NCI-H1694 (cell line): ENCODE data around the gene RTP5.
A peak's percentile ranks its signal among the peaks of the same experiment; 100 is the strongest.
"Not testable (repeated sequence)": the region's sequence is repeated elsewhere in the genome, so short reads cannot be mapped to it uniquely, and the experiment has no call there.

Experiments
- DNase-seq: peaks from one replicate; lab custom pipeline; 2025; lab: John Stamatoyannopoulos, UW

The RTP5 gene

DNA sequence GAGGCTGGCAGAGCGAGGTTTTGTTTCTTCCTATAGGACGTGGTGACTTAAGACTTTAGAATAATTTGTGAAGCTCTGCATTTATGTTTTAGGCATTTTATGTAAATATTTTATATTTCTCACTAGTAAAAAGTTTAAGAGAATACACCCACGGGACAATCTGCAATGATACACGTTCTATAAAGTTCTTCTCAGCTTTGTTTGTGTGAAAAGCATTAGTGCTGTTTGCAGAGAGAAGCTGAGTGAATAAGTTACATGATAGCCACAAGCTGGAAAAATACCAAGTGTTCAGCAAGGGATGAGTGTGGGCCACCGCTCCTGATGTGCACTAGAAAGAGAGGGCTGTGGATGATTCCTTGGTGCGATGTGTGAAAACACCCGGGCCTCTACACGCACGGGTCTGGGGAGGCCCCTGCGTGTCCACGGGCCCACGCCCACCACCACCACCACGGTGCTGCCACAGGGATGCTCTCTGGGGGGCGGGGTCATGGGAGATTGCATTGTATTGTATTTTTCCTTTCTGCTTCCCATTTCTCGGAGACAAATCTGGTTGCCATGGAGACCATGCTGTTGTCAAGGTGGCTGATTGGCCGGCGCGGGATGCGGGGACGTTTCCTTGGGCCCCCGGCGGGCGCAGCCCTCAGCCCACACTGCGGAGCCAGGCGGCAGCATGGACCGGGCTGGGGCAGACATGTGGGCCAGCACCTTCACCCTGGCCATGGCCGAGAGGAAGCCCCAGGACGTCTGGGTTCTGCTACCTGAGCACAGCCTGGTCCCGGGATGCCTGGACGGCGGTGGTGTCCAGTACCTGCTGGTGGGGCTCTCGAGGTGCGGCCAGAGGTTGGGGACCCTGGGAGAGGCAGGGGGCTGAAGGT, at the start of gene RTP5:
TSS of gene RTP5 (plus strand) at position 643 of the 875 bp plus-strand sequence. CDS start at position 671, 28 bp downstream.
- DNase-seq: peak; percentile 27

DNA sequence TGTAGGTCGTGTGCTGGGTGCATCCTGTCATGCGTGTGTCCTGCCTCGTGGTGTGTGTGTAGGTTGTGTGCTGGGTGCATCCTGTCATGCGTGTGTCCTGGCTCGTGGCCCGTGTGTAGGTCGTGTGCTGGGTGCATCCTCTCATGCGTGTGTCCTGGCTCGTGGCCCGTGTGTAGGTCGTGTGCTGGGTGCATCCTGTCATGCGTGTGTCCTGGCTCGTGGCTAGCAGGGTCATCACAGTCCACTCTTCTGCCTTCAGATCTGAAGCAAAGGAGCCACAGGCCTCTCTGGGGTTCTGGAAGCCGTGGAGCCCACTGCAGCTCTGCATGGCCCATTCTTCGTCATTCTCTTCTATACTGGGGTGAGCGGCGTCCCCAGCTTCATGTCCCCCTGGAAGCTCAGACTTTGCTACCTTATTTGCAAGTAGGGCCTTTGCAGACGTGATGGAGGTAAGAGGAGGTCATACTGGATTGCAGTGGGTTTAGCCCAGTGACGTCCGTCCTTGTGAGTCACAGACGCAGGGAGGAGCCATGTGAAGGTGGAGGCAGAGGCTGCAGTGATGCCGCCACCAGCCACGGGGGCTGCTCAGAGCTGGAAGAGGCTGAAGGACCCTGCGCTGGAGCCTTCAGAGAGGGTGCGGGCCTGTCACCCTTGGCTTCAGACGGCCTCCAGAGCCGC, 49.4 kb upstream of the RTP5 start:
- DNase-seq: not testable (repeated sequence)

DNA sequence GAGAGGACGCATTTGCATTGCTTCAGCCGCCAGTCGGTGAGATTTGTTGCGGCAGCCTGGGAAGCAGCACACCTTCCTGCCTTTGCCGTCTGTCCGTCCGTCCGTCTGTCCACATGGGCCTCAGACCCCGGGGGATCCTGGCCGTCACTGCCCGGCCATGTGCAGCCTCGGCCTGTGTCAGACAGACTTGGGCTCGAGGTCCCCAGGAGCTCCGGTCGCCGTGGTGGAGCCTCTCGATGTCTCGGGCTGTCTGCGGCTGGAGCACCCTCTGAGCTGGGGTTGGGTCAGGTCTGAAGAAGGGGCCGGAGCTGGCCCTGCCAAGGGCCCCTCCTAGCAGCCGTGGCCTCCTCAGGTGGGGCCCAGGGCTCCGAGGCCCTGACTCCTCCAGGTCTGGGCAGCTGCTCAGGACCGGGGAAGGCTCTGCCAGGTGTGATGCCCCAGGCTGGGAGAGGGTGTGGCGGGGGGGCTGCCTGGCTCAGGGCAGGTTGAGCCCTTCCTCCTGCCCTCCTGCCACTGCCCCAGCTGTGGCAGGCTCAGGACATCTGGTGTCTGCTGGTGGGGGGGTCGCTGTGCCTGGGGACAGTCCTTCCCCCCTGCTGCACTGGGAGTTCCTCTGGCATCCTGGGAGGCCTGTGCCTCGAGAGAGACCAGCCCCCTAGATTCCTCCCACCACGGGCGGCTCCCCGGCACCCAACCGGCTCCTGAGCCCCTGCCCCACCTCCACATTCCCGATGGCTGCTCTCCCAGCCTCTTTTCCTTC, 48.7 kb upstream of the RTP5 start:
- no peak for DNase-seq

DNA sequence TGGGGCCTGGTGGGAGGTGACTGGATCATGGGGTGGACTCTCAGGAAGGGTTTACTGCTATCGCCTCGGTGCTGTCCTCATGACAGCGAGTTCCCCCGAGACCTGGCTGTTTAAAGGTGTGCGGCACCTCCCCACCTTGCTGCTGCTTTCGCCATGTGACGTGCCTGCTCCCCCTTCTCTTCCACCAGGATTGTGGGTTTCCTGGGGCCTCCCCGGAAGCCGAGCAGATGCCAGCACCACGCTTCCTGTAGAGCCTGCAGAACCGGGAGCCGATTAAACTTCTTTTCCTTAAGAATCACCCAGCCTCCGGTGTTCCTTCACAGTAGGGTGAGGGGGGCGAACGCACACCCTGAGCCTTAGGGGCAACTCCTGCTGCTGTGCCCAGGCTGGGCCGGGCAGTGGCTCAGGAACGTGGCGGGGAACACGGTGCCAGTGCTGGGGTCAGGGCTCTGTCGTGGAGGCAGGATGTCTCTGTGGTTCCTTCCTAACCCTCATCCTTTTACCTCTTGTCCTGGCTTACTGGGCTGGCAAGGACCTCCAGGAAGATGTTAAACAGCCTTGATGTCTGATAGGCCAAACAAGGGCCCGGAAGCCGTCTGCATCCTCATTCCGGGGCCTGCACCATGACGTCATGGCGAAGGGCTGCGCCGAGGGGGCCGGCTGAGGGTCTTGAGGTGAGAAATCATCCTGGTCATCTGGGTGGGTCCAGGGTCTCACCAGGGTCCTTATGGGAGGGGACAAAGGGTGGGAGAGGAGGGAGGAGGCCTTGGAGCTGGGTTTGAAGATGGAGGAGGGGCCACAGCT, 47.9 kb upstream of the RTP5 start:
- no peak for DNase-seq

DNA sequence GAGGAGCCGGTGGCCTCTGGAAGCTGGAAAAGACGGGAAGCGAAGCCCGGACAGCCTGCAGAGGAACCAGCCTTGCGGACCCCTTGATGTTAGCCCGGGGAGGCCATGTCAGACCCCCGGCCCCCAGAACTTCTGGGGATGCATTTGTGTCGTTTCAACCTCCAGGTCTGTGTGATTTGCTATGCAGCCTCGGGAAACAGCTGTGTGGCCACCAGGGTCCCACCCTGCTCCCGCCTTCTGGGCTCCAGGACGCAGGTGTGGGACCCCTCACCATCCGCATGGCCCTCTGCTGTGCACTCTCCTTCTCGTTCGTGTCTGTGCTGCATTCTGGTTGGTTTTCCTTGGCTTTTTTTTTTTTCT, 47.3 kb upstream of the RTP5 start:
- no peak for DNase-seq

DNA sequence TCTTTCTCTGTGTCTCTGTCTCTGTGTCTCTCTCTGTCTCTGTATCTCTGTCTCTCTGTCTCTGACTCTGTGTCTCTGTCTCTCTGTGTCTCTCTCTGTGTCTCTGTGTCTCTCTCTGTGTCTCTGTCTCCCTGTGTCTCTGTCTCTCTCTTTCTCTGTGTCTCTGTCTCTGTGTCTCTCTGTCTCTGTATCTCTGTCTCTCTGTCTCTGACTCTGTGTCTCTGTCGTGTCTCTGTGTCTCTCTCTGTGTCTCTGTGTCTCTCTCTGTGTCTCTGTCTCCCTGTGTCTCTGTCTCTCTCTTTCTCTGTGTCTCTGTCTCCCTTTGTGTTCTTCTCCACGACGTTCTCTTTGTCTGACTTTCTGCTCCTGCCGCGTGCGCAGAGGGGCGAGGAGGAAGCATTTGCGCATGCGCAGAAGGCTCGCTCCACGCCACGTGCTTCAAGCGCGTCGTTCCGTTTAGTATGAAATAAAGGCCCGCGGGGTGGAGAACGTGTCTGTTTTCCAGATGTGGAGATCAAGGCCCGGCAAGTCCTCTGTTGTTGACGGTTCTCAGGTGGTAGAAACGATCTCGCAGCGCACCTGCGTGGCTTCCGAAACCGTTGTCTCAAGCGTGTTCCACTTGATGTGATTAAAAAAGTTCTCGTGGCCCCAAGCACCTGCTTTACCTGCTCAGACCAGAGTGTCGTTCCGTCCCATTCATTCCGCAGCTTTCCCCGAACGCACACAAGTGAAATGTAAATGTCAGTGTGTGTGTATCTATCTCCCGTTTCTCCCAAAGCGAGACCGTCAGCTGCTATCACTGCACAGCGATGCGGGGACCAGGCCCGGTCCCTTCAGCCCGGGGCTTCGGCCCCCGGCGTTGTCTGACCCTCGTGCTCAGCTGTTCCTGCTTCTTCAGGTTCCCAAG, 45.7 kb upstream of the RTP5 start:
- DNase-seq: not testable (repeated sequence)

DNA sequence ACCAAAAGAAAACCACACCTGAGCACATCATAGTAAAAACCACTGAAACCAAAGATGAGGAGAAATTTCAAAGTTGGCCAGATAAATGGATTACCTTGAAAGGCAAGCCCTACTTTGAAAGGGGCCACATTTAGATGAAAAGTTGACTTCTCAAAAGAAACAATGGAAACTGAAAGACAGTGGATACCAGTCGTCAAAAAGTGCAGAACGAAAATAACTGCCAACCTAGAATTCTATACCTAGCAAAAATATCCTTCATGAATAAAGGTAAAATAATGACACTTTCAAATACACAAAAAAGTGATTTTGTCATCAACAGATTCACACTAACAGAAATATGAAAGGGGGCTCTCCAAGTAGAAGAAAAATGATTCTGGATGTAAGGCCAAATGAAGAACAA, 42.1 kb upstream of the RTP5 start:
- DNase-seq: no peak

DNA sequence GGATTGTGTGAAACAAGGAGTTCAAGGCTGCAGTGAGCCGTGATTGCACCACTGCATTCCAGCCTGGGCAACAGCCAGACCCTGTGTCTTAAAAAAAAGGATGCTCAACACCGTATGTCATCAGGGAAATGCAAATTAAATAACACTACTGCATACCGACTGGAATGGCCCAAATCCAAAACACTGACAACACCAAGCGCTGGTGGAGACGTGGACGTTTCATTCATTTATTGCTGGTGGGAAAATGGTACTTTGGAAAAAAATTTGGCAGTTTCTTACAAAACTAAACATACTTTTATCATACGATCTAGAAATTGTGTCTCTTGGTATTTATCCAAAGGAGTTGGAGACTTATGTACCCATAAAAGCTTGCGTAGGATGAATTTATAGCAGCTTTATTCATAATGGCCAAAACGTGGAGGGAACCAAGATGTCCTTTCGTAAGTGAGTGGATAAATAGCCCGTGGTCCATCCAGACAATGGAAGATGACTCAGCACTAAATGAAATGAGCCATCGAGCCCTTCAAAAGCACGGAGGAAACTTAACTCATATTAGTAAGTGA, 36.3 kb upstream of the RTP5 start:
- DNase-seq: no peak

DNA sequence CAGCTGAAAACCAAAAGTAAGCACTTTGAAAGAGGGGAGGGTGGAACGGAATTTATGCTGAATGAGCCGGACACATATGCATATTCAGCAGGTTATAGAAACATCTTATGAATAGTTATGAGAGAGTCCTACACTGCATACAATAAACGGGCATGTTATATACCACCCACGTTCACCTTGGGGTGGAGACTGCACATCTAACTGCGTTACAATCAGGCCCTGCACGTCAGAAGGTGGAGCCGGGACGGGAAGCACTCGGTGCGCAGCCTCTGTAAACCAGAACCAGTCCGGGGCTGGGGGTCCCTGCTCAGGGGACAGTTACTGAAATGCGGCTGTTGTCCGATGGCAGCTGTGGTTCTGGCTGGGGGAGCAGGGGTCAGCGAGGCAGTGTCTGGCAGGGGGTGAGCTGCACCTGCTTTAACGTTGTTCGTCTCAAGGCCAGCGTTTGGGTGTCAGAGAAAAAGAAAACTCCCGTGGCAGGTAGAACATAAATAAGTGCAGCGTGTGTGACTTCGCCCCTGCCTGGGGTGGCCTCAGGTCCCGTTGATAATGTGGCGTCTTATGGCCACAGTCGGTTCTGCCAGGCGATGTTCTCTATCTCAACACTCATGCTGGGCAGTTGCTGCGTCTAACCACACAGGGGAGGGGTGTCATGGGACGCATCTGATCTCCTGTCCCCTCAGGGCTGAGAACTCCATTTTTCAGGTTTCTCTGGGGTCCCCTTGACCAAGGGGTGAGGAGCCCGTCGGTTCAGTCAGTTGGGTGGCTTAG, 35.6 kb upstream of the RTP5 start:
- not testable (repeated sequence) for DNase-seq

DNA sequence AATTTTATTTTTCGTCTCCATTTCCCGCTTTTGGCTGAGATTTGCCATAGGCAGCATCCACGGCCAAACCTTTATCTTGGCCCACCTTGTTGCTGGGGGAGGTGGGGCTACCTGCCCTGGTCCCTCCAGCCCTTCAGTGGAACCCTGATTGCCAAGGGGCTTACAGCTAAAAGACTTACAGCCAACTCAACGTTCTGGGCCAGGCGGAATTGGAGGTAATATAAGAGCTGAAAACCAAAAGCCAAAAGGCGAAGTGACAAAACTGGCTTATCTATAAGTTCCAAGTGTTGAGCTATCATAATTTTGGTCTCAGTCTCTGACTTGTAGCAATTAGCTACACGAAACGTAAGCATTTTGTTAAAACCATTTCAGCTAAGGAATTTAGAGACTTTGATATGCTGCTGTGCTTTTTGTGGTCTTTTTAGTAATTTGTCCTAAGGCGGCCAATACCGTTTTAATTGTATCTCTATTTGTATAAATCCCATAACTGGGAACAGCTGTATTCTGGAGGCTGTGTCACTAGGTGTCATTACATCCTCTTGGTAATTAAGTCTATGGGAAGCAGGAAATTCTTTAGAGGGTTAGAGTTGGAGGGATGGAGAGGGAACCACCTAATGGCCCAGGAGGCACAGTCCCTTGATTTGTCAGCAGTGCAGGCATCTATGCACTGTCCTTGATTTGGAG, 34.9 kb upstream of the RTP5 start:
- no peak for DNase-seq

DNA sequence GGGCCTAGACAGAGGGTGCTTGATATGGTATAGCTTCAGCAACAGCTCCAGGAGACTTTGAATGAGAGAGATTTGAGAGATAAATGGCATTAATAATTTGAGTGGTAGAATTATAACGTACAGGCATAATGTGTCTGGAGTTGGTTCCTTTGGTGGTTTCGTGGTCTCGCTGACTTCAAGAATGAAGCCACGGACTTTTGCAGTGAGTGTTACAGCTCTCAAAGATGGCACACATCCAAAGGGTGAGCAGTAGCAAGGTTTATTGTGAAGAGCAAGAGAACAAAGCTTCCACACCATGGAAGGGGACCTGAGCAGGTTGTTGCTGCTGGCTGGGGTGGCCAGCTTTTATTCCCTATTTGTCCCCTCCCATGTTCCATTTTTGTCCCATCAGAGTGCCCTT, 33.9 kb upstream of the RTP5 start:
- DNase-seq: no peak

DNA sequence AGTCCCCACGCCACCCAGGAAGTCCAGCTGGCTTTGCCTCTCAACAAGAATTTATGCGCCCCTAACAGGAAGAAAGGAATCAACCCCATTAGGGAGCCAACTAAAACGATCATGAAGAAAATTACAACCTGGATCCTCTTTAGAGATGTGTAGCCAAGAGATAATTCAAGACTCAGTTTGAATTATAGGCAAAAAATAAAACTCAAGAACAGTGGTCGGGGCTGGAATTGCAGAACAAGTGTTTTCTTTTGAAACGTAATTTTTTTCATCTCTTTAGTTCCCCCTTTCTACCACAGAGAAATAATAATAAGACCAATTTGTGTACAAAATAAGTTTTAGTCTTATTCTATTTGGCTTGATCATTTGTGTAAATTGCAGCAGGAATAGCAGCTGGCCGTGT, 33.2 kb upstream of the RTP5 start:
- DNase-seq: no peak

DNA sequence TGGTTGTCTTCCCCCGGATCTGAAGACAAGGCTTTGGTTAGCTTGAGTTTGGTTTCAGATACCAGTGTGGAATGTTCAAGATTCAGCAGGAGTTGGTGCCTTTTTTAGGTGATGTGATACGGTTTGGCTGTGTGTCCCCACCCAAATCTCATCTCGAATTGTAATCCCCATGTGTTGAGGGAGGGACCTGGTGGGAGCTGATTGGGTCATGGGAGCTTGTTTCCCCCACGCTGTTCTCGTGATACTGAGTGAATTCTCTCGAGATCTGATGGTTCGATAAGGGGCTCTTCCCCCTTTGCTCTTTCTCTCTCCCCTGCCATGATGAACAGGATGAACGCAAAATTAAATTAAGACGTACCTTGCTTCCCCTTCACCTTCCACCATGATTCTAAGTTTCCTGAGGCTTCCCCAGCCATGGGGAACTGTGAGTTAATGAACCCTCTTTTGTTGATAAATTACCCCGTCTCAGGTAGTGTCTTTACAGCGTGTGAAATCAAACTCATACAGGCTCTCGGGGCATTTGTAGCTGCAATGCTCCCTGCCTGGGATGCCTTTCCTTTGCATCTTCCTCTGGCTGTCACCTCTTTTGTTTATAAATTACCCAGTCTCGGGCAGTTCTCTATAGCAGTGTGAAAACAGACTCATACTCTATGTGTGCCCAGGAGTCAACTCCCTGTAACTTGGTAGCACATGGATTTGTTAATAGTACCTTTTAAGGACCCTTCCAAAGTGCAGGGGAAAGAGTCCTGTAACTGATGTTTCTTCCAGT, 32.1 kb upstream of the RTP5 start:
- no peak for DNase-seq

DNA sequence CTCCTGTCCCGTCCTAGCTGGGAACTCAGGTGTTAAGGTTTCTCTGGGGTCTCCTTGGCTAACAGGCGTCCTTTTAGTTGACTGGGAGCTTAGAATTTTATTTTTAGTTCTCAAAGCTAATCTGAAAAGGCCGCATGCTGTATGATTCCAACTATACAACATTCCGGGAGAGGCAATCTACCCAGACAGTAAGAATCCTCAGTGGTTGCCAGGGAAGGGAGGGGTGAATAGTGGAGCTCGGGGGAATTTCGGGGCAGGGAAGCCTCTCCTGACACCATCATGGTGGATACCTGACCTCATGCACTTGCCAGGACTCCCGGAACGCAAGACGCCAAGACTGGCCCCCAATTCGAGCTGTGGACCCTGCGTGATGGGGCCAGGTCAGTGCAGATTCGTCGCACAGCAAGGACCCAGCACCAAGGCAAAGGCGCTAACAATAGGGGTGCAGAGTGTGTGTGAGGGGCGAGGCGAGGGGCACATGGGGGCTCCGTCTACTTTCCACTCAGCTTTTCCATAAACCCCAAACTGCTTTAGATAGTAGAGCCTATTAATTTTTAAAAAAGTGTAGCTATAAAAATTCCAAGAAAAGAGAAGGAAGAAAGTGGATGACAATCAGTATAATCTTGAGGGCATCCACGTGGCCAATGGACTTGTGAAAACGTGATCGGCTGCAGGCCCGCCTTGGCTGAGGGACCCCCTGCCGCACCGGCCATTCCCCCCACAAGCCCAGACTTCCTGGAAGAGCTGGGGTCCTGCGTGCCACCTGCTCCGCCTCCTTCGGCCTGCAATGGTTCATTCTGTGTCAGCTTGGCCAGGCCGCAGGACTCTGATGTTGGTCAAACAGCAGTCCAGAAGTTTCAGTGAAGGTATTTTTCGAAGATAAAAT, 28.1 kb upstream of the RTP5 start:
- DNase-seq: no peak

DNA sequence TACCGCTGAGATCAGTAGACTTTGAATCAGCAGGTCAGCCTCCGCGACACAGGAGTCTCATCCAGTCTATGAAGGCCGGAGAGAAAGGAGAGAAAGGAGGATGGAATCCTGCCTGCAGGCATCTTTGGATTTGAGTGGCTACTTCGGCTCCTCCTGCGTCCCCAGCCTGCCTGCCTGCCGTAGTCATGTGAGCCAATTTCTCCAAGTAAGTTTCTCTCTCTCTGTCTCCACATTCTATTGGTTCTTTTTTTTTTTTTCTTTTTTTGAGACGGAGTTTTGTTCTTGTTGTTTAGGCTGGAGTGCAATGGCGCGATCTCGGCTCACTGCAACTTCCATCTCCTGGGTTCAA, 27.5 kb upstream of the RTP5 start:
- no peak for DNase-seq

DNA sequence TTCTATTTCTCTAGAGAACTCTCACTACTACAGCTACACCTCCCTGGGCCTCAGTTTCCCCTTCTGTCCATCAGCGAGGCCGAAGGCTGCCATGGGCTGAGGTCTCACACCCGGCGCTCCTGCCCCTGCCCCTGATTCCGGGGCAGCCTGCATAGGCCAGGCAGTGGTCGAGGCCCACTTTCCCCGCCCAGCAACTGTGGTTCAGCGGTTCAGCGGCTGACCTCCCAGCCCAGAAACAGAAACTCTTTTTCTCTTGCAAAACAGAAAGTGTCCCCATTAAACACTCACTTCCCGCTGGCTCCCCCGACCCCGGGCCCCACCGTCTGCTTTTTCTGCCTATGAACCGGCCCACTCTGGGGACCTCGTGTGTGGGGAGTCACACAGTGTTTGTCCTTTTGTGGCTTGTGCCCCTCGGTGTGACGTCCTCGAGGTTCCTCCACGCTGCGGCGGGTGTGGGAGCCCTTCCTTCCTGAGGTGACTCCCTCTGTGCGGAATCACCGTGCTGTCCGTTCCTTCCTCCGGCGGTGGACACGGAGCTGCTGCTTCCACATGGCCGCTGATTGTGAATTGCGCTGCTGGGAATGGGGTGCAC, 26.8 kb upstream of the RTP5 start:
- no peak for DNase-seq
